AG08396 (cell line): ENCODE measurements around the gene AK6.
A peak's percentile ranks its signal among the peaks of the same experiment; 100 is the strongest.
"Not testable (repeated sequence)": the region's sequence is repeated elsewhere in the genome, so short reads cannot be mapped to it uniquely, and the experiment has no call there.

Experiments
- DNase-seq: peaks from one replicate; pipeline ENCODE4 v3.0.0; 2012; ENCODE audit warnings: low spot score, mixed read lengths

Gene AK6

DNA sequence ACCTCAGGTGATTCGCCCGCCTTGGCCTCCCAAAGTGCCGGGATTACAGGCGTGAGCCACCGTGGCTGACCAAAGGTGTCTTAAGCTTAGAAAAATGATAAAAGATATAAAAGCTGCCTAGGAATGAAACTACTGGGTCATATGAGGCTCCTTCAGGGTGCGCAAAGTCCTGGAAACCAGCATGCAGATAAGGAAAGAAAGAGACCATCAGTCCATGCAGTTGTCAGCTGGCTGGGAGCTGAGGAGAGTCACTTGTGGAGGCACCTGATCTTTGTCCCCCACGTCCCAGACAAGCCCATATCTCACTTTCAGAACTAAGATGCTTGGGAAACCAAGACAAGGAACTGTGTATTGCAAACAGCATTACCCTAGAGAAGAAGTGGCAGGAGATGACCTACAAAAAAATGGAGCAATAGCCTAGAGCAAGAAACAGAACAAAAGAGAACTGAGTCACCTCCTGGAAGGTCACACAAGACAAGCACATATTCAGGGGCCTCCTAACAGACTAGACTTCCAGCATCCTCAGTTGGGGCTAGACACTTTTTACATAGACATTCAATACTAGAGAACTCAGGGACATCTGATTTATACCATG, 33.9 kb downstream of the AK6 start:
- no peak for DNase-seq

DNA sequence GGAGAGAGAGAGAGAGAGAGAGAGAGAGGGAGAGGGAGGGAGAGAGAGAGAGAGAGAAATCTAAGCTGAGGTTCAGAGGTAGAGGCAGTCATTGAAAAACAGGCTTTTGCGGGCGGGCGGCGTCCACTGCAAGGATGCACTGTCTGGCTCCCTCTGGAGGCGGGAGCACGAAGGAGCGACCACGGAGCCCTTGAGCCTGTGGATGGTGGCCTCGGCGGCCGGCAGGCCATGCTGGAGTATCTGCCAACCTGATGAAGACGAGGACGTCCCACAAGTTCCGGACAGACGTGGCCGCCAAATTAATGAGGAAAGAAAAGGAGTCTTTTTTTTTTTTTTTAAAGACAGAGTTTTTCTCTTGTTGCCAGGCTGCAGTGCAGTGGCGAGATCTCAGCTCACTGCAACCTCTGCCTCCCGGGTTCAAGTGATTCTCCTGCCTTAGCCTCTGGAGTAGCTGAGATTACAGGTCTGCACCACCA, 34.5 kb downstream of the AK6 start:
- peak; percentile 83 for DNase-seq

DNA sequence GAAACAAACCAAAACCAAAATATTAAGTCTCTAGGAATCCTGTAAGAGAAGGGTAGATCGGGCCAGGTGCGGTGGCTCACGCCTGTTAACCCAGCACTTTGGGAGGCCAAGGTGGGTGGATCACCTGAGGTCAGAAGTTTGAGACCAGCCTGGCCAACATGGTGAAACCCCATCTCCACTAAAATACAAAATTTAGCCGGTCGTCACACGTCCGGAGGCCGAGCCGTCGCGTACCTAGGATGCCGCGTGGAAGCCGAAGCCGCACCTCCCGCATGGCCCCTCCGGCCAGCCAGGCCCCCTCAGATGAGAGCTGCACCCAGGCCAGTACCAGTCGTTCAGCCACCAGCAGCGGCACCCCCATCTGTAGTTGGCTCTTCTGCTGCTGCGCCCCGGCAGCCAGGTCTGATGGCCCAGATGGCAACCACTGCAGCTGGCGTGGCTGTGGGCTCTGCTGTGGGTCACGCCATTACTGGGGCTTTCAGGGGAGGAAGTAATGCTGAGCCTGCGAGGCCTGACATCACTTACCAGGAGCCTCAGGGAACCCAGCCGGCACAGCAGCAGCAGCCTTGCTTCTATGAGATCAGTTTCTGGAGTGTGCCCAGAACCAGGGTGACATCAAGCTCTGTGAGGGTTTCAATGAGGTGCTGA, 35.5 kb downstream of the AK6 start:
- not testable (repeated sequence) for DNase-seq

DNA sequence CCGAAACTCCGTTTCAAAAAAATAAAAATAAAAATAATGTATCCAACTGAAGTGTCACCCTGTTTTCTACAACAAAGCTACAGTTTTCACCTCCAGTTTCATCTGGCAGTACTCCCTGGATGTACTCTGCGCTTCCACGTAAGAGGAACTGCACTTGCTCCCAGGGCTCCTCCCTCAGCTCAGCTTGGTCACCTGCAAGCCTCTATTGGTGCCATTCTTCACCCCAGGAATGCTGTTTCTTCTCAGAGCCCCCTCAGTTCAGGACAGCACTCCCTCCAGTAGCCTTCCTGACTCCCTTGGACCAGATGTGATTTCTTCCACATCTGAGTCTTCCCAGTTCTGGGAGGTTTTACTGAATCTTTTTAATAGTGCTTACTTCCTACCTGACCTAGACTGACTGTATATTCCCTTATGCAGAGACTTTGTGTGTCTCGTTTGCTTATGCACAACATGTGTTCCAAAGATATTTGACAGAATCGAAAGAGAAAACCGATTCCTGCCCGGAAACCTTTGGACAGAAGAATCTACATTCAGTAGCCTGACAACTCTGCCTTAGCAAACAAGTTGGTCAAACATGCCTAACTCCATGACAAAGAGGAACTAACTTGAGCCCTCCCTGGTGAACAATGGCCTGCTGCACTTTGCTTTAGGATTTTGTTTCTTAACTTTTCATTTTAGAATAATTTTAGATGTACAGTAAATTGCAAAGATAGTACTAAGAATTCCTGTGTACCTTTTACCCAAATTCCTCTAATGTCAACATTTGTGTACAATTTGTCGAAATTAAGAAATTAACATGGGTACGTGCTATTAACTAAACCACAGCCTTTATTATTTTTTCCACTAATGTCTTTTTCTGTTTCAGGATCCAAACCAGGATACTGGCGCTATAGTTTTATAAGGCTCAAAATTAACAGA, 37.5 kb downstream of the AK6 start:
- DNase-seq: no peak

DNA sequence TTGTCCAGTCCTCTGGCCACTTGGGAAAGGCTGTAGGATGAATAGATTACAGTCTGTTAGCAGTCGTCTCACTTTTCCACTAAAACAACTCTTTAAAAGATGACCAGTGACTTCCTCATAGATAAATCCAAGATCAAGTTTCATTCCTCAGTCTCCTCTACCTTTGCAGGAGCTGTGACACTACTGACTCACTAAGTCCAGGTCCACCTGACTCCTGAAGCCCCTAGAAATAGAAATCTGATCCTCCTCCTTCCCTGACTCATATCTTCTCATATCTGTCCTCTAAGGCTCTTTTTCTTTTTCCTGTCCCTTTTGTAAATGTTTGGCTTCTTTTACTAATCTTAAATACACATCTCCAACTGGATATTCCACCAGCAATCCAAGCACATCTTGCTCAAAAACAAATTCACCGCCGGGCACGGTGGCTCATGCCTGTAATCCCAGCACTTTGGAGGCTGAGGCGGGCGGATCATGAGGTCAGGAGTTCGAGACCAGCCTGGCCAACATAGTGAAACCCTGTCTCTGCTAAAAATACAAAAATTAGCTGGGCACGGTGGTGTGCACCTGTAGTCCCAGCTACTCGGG, 39.3 kb downstream of the AK6 start:
- DNase-seq: no peak

DNA sequence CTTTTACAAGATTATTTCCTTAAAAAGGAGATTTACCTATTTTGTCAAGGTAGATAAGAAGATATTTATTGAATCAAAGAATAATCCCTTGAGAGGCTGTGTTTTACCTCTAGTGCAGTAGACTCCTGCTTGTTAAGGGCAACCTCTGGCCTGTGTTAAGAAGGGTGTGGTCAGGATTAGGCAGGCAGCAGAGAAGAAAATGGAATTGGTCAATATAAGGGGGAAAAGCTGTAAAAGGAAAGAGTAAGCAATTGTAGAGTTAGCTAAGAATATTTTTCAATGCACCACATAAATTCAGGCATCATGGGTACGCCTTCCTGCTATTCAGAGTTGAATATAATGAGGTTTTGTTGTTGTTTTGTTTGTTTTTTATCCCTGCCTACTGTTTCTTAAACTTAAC, 43.0 kb downstream of the AK6 start:
- DNase-seq: no peak

DNA sequence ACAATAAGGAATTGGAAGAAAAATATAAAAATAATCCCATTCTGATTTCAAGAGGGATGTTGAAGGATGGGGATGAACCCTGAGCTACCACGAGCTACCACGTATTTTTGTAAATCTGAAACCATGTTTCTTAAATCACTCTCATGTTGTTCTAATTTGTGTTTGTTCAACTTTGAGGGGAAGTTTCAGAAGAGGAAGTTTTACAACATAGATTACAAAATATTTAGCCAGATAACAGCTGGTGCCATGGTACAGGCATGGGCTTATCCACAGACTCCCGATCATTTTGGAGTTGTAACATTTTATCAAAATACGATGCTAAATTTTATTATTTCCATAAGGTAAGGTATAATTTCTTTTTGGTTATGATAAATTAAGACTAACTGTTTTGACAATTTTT, 51.9 kb downstream of the AK6 start:
- no peak for DNase-seq

DNA sequence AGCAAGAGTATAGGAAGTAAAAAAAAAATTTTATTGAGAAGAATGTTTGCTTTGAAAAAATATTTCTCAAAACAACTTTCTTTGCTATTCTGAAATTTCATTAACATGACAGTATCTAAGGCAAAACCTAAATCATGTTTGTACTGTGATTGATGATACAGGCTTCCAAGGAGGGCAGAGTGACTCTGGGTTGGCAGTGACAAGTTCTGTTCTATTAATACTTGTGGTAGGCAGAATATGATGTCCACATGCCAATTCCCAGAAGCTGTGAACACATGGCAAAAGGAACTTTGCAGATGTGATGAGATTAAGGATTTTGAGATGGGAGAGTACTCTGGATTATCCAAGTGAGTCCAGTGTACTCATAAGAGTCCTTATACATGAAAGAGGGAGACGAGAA, 53.3 kb downstream of the AK6 start:
- DNase-seq: no peak

DNA sequence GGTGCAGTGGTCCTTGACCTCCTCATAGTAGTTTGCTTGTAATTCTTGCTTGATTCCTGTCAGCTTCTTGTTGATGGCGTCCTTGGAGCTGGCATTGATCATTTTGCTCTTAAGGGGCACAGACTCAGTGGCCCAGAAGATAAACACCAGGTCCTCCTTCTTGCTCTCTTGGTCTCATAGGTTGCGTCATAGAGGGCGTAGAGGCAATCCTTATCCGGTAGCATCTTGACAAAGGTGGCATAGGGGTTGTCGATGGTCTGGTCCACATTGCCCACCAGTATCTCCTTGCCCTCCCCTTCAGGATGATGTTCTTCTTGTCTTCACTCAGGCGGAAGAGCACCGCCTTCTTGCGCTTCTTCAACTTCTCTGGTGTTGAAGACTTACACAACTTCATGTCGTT, 55.9 kb downstream of the AK6 start:
- no peak for DNase-seq

DNA sequence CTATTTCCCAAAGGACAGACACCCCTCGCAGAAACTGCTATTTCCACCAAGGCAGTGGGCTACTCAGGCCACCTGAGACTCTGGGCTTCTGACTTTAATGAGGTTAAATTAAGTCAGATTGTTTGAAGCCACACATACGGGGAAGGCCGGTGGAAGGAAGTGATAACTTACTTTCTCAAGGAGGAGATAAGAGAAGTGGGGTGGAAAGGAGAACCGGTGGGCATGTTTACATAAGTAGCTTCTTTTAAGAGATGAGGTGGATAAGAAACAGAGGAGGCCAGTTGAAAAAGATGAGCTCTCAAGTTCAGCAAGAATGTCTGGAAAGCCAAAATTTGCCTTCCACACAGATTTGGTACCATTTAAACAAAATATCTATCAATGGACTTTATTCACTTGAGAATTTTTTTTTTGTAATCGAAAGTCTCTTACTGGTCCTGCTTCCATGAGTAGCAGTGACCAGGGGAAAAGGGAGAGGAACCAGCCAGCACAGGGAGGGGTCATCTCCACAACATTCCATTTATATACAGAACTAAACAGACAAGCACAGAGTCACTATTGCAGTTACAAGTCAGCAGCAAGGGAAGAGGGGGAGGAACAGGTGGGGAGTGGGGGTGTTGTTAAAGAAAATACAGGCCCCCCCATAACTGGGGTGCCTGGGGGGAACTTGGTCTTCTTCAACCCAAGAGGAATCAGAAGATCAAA, 56.7 kb downstream of the AK6 start:
- DNase-seq: no peak

DNA sequence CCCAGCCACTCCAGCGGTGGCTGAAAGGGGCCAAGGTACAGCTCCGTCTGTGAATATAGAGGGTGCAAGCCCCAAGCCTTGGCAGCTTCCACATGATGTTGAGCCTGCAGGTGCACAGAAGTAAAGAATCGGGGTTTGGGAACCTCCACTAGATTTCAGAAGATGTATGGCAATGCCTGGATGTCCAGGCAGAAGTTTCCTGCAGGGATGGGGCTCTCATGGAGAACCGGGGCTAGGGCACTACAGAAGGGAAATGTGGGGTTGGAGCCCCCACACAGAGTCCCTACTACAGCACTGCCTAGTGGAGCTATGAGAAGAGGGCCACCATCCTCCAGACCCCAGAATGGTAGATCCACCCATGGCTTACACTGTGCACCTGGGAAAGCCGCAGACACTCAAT, 59.9 kb downstream of the AK6 start:
- no peak for DNase-seq

DNA sequence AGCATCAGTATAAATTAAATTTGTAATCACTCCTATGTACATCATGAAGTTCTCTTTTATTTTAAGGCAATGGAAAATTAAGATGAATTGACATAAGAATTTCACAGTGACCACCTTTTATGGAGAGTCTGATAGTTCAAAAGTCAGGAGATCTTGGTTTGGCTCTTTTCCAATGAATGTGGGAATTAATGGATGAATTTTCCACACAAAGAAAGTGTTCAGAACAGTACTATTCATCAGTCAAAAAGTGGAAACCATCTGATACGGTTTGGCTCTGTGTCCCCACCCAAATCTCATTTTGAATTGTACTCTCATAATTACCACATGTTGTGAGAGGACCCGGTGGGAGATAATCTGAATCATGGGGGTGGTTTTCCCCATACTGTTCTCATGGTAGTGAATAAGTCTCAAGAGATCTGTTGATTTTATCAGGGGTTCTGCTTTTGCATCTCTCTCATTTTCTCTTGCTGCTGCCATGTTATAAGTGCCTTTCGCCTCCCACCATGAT, 61.2 kb downstream of the AK6 start:
- no peak for DNase-seq

DNA sequence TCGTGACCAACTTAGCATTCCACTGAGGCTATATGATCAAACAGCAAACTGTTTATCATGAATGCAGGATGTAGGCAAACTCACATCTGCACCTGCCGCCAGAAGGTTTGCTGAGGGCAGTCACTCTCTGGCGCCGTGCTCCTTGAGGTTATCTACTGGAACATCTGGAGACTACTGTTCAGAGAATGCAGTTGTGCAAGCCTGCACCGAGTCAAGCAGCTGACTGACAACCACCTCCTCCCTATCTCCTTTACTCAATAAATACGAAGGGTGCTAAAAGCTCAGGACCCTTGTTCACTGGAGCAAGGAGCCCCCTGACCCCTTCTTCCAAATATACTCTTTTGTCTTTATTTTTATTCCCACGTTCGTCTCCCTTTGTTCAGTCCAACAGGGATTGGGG, 63.8 kb downstream of the AK6 start:
- no peak for DNase-seq
